Smooth muscle cell (in vitro differentiated cells): ENCODE data around the gene RASGRP3. TPM values are rescaled to one million over a fixed set of nuclear protein-coding genes. Genes with fewer than 3 reads are reported as not detected.
"Not testable (repeated sequence)": the region's sequence is repeated elsewhere in the genome, so short reads cannot be mapped to it uniquely, and the experiment has no call there.

Experiments used
- DNase-seq: peaks from one replicate; lab custom pipeline; 2025; ENCODE audit not compliant: unreplicated experiment; lab: John Stamatoyannopoulos, UW
- H2AFZ ChIP-seq: fragments of 200-600 bp; sonication (generic); 2 replicates; pipeline ENCODE4 v1.6.0; 2016; ENCODE audit warnings: antibody characterized with exemption, low read depth, mild to moderate bottlenecking
- H3F3A ChIP-seq: fragments of 200-600 bp; sonication (generic); 2 replicates; pipeline ENCODE4 v1.6.0; 2017; ENCODE audit warnings: antibody characterized with exemption, low read depth
- H3K27ac ChIP-seq: fragments of 200-600 bp; sonication (generic); 2 replicates; pipeline ENCODE4 v1.5.1; 2016; ENCODE audit warnings: low read depth, mild to moderate bottlenecking
- H3K27me3 ChIP-seq: fragments of 200-600 bp; sonication (generic); 2 replicates; pipeline ENCODE4 v1.6.1; 2016; ENCODE audit warnings: low read depth, mild to moderate bottlenecking
- H3K36me3 ChIP-seq: fragments of 200-600 bp; sonication (generic); 2 replicates; pipeline ENCODE4 v1.5.1; 2016; ENCODE audit warnings: low read depth
- H3K4me1 ChIP-seq: fragments of 200-600 bp; sonication (generic); 2 replicates; pipeline ENCODE4 v1.5.1; 2016; ENCODE audit warnings: low read depth
- H3K4me2 ChIP-seq: fragments of 200-600 bp; sonication (generic); 2 replicates; pipeline ENCODE4 v1.6.0; 2016; ENCODE audit warnings: mild to moderate bottlenecking
- H3K4me3 ChIP-seq: fragments of 200-600 bp; sonication (generic); 2 replicates; pipeline ENCODE4 v1.5.1; 2016; ENCODE audit warnings: mild to moderate bottlenecking
- H3K79me2 ChIP-seq: fragments of 200-600 bp; sonication (generic); 2 replicates; pipeline ENCODE4 v1.6.0; 2016; ENCODE audit warnings: low read depth, mild to moderate bottlenecking
- H3K9ac ChIP-seq: fragments of 200-600 bp; sonication (generic); 2 replicates; pipeline ENCODE4 v1.6.0; 2016; ENCODE audit warnings: low read depth
- H3K9me3 ChIP-seq: fragments of 200-600 bp; sonication (generic); replicated peaks from 2 replicates; pipeline ENCODE4 v1.5.1; 2016; ENCODE audit warnings: low read depth
- H4K20me1 ChIP-seq: fragments of 200-600 bp; sonication (generic); 2 replicates; pipeline ENCODE4 v1.6.0; 2016; ENCODE audit warnings: low read depth
- CTCF ChIP-seq: fragments of 200-600 bp; sonication (generic); IDR thresholded peaks from 2 replicates; pipeline ENCODE4 v1.5.1; 2017; ENCODE audit warnings: borderline replicate concordance, mild to moderate bottlenecking, antibody characterized with exemption; ENCODE audit not compliant: insufficient read depth, poor library complexity, severe bottlenecking
- whole genome bisulfite sequencing: methylation state at CpG from one replicate; pipeline ENCODE4 v1.1.7; 2016; ENCODE audit warnings: low lambda C conversion rate; 5-methylcytosine and 5-hydroxymethylcytosine counted together
- polyA plus RNA-seq: library from polyadenylated mRNA; unstranded; fragments of >200 nt; fragmentation: Nextera tagmentation; extraction: Ambion mirVana; gene quantifications from 2 replicates; pipeline ENCODE4 v1.2.1, GENCODE V29; 2016
- total RNA-seq: library from RNA; depleted of rRNA; stranded (reverse); fragments of >200 nt; gene quantifications from 2 replicates; pipeline ENCODE4 v1.2.3, GENCODE V29; 2014

Gene RASGRP3
- total and polyA plus RNA-seq, 2 experiments from 2014 or later, result 0.10 to 0.31 TPM

GRCh38 chr2:33437815-33438214, 38.6 kb upstream of the RASGRP3 start:
- peak overlapping the region; percentile 82 for H3K27ac ChIP-seq
- no peak overlapping the region for H2AFZ ChIP-seq
- H3K36me3 ChIP-seq, result no peaks in the 10 kb centered on the region
- DNase-seq, result no peak
- H4K20me1 ChIP-seq, result no peaks in the 10 kb centered on the region
- WGBS, result 82% methylated on average over 2 of the region's 2 CpGs
- no peaks in the 10 kb centered on the region for H3K79me2 ChIP-seq
- no peaks in the 10 kb centered on the region for H3F3A ChIP-seq
- no peak overlapping the region for H3K9ac ChIP-seq
- no peaks in the 10 kb centered on the region for H3K27me3 ChIP-seq
- H3K4me3 ChIP-seq, result no peak overlapping the region
- H3K4me1 ChIP-seq, result peaks cover 8% of the 10 kb centered on the region
- peak overlapping the region; percentile 64 for H3K4me2 ChIP-seq
- no peak for TF ChIP-seq CTCF
- H3K9me3 ChIP-seq, result no peaks in the 10 kb centered on the region

- no peaks in the 10 kb centered on the region for H3K27me3 ChIP-seq
- peaks cover 4% of the 10 kb centered on the region for H3K4me1 ChIP-seq
- no peaks in the 10 kb centered on the region for H3K9me3 ChIP-seq
- no peaks in the 10 kb centered on the region for H3K36me3 ChIP-seq
- H3K79me2 ChIP-seq, result no peaks in the 10 kb centered on the region
- H3F3A ChIP-seq, result no peaks in the 10 kb centered on the region
- no peak overlapping the region for H3K27ac ChIP-seq
- no peak overlapping the region for H3K9ac ChIP-seq
- H3K4me2 ChIP-seq, result no peak overlapping the region
- peak; percentile 61 for TF ChIP-seq CTCF
- no peak for DNase-seq
- no peak overlapping the region for H2AFZ ChIP-seq
- H4K20me1 ChIP-seq, result no peaks in the 10 kb centered on the region
- WGBS, result 52% methylated on average over 3 of the region's 3 CpGs
- H3K4me3 ChIP-seq, result no peak overlapping the region
Observed at GRCh38 chr2:33441235-33441810, 35.1 kb upstream of the RASGRP3 start.

- H3K4me3 ChIP-seq, H4K20me1 ChIP-seq, H3K36me3 ChIP-seq, H3K9ac ChIP-seq, H3F3A ChIP-seq, H3K27ac ChIP-seq, H3K4me1 ChIP-seq, H3K79me2 ChIP-seq, H2AFZ ChIP-seq, H3K4me2 ChIP-seq, DNase-seq, H3K27me3 ChIP-seq, H3K9me3 ChIP-seq: not testable (repeated sequence)
- WGBS, result 97% methylated on average over 9 of the region's 9 CpGs
Observed at GRCh38 chr2:33442052-33442451, 34.4 kb upstream of the RASGRP3 start.

GRCh38 chr2:33442528-33443079, 33.8 kb upstream of the RASGRP3 start:
- H3K27ac ChIP-seq, result peak overlapping the region; percentile 31
- no peaks in the 10 kb centered on the region for H3K36me3 ChIP-seq
- no peak for DNase-seq
- TF ChIP-seq CTCF, result no peak
- H4K20me1 ChIP-seq, result no peaks in the 10 kb centered on the region
- H3K9me3 ChIP-seq, result no peaks in the 10 kb centered on the region
- H3F3A ChIP-seq, result no peaks in the 10 kb centered on the region
- no peak overlapping the region for H3K4me2 ChIP-seq
- 84% methylated on average over 6 of the region's 6 CpGs for WGBS
- no peak overlapping the region for H2AFZ ChIP-seq
- no peak overlapping the region for H3K4me3 ChIP-seq
- no peaks in the 10 kb centered on the region for H3K27me3 ChIP-seq
- no peaks in the 10 kb centered on the region for H3K79me2 ChIP-seq
- no peaks in the 10 kb centered on the region for H3K4me1 ChIP-seq
- H3K9ac ChIP-seq, result no peak overlapping the region
